Measurements from ENCODE around the gene RUSC1. TPM values are rescaled to one million over a fixed set of nuclear protein-coding genes. Genes with fewer than 3 reads are reported as not detected.

Gene RUSC1
- total and polyA plus RNA-seq, 11 donors = 14.6 to 28.0 (median 16.3) TPM

DNA sequence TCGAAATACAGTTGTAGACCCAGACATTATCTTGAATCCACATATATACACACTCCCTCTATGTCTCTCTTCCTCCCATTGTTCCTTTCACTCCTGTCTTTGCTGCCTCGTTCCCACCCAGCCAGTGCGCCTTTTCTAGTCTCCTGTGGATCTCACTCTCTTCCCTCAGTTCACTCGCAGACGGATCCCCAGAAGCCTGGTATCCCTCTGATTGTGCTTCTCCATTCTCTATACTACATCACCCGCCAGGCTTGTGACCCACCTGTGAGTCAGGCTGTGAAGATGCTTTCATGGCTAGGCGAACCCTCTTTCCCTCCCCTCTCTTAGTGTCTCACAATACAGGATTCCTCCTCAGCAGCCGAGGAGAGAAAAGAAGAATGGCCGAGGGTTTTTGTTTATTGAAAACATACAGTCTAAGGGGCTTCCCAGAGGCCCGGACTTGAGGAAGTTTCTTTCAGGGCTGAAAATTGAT lies 42.0 kb upstream of the RUSC1 start:
- no peaks in the 10 kb centered on the region for H3K27me3 ChIP-seq
- peaks cover 0 to 26% (median 17%) of the 10 kb centered on the region in 12 donors for H3K4me1 ChIP-seq
- DNase-seq (no peak), ATAC-seq (no peak)
- H3K9me3 ChIP-seq = no peaks in the 10 kb centered on the region
- no peak overlapping the region for H3K27ac ChIP-seq
- TF ChIP-seq, protein P1, sequence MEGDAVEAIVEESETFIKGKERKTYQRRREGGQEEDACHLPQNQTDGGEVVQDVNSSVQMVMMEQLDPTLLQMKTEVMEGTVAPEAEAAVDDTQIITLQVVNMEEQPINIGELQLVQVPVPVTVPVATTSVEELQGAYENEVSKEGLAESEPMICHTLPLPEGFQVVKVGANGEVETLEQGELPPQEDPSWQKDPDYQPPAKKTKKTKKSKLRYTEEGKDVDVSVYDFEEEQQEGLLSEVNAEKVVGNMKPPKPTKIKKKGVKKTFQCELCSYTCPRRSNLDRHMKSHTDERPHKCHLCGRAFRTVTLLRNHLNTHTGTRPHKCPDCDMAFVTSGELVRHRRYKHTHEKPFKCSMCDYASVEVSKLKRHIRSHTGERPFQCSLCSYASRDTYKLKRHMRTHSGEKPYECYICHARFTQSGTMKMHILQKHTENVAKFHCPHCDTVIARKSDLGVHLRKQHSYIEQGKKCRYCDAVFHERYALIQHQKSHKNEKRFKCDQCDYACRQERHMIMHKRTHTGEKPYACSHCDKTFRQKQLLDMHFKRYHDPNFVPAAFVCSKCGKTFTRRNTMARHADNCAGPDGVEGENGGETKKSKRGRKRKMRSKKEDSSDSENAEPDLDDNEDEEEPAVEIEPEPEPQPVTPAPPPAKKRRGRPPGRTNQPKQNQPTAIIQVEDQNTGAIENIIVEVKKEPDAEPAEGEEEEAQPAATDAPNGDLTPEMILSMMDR (IDR thresholded peaks at IDR 0.05) = no peak
- TF ChIP-seq POLR2A (IDR thresholded peaks at IDR 0.05) = no peak
- no peaks in the 10 kb centered on the region for H3K36me3 ChIP-seq
- intact Hi-C loops (cut with DNase I) = loop anchor here in 6 of 10 donors (2.0 to 5.0 kb wide), 2 partner anchors 26 to 44 kb away; partner anchors contain the start of gene RUSC1 (in 6 of the 6)
- H3K4me3 ChIP-seq = peak overlapping the region in 2 of 12 donors; percentile 78 to 82
- WGBS, 4 donors = 62 to 67% (median 65%) methylated on average over 10 of the region's 10 CpGs

DNA sequence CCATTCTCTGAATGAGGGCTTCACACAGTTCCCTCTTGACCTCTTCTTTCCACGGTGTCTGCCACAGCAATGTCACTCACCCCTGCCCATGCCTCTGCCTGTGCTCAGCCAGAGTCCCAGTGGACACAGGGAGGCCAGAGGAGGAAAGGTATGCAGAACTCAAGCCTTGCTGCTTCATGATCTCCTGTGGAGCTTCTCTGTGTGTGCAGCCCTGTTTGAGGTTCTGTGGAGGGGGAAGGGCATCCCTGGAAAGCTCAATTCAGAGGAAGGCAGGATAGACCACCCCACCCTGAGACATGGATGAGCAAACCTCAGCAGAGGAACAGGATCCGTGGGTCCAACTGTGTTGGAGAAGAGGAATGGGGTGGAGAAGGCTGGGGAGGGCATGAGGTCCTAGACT lies 41.4 kb upstream of the RUSC1 start:
- 76 to 94% (median 82%) methylated on average over 2 of the region's 2 CpGs for WGBS, 4 donors
- H3K27me3 ChIP-seq = no peaks in the 10 kb centered on the region
- H3K4me1 ChIP-seq = peaks cover 0 to 22% (median 16%) of the 10 kb centered on the region in 12 donors
- DNase-seq = no peak
- TF ChIP-seq, protein P1 (IDR thresholded peaks at IDR 0.05) = no peak
- TF ChIP-seq POLR2A (IDR thresholded peaks at IDR 0.05) = no peak
- intact Hi-C loops (cut with DNase I) = loop anchor here in 6 of 10 donors (2.0 to 5.0 kb wide), 2 partner anchors 26 to 43 kb away; partner anchors contain the start of gene RUSC1 (in 6 of the 6)
- no peaks in the 10 kb centered on the region for H3K36me3 ChIP-seq
- ATAC-seq = no peak
- no peaks in the 10 kb centered on the region for H3K9me3 ChIP-seq
- H3K4me3 ChIP-seq = no peak overlapping the region
- no peak overlapping the region for H3K27ac ChIP-seq

DNA sequence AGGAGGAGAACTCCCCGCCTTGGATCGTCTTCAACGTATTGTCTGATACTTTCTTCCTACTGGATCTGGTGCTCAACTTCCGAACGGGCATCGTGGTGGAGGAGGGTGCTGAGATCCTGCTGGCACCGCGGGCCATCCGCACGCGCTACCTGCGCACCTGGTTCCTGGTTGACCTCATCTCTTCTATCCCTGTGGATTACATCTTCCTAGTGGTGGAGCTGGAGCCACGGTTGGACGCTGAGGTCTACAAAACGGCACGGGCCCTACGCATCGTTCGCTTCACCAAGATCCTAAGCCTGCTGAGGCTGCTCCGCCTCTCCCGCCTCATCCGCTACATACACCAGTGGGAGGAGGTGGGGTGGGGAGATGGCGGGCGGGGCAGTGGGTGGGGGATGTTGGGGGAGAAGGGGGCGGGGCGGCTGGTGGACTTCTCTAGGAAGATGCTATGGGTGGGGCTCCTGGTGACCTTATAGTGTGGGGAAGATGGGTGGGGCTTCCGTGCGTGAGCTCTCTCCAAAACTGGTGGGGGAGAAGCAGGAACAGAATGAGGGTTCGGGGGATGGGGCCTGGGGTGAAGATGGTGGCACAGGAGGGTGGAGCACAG lies 38.1 kb upstream of the RUSC1 start:
- H3K4me1 ChIP-seq = peaks cover 0 to 12% (median 9%) of the 10 kb centered on the region in 12 donors
- no peak overlapping the region for H3K4me3 ChIP-seq
- no peaks in the 10 kb centered on the region for H3K27me3 ChIP-seq
- WGBS, 4 donors = 92 to 96% (median 96%) methylated on average over 27 to 29 of the region's 29 CpGs
- DNase-seq = no peak
- TF ChIP-seq, protein P1 (IDR thresholded peaks at IDR 0.05) = no peak
- no peak for TF ChIP-seq POLR2A (IDR thresholded peaks at IDR 0.05)
- H3K36me3 ChIP-seq = no peaks in the 10 kb centered on the region
- ATAC-seq = no peak
- H3K27ac ChIP-seq = no peak overlapping the region
- H3K9me3 ChIP-seq = no peaks in the 10 kb centered on the region
- intact Hi-C loops (cut with DNase I) = no loop called here

DNA sequence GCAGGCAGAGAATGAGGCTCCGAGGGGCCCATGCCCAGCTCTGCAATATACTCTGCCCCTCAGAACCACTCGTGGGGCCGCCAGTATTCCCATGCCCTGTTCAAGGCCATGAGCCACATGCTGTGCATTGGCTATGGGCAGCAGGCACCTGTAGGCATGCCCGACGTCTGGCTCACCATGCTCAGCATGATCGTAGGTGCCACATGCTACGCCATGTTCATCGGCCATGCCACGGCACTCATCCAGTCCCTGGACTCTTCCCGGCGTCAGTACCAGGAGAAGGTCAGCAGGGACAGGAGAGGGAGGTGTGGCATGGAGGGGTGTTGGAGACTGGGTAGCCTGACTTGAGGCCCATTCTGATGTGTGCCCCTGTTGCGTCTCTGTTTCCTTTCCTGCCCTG lies 36.2 kb upstream of the RUSC1 start:
- no peak overlapping the region for H3K27ac ChIP-seq
- DNase-seq = no peak
- WGBS, 4 donors = 92 to 94% (median 93%) methylated on average over 12 of the region's 12 CpGs
- no peak overlapping the region for H3K4me3 ChIP-seq
- H3K36me3 ChIP-seq = no peaks in the 10 kb centered on the region
- no peaks in the 10 kb centered on the region for H3K9me3 ChIP-seq
- no peak for TF ChIP-seq POLR2A (IDR thresholded peaks at IDR 0.05)
- TF ChIP-seq, protein P1 (IDR thresholded peaks at IDR 0.05) = no peak
- no peaks in the 10 kb centered on the region for H3K27me3 ChIP-seq
- no peak for ATAC-seq
- intact Hi-C loops (cut with DNase I) = no loop called here
- no peaks in the 10 kb centered on the region for H3K4me1 ChIP-seq

All from heart left ventricle (tissue), 16 donors.